22Rv1 (cell line): Measurements from ENCODE around the gene ASTN2.

Experiments
- CTCF ChIP-seq: fragments of 450-650 bp; IDR thresholded peaks from 2 replicates; pipeline ENCODE4 v1.5.1; 2017; ENCODE audit warnings: mild to moderate bottlenecking
- ZFX ChIP-seq: fragments of 450-650 bp; IDR thresholded peaks from 2 replicates; pipeline ENCODE4 v1.6.1; 2017; ENCODE audit warnings: antibody characterized with exemption, borderline replicate concordance

- no peak for TF ChIP-seq CTCF
- TF ChIP-seq ZFX, result no peak
Measured at GRCh38 chr9:116895961-116896360, 518.9 kb downstream of the ASTN2 start.
